Smooth muscle cell (in vitro differentiated cells): Measurements from ENCODE around the gene KCNK4. TPM values are rescaled to one million over a fixed set of nuclear protein-coding genes. Genes with fewer than 3 reads are reported as not detected.

Experiments
- DNase-seq: peaks from one replicate; lab custom pipeline; 2025; ENCODE audit not compliant: unreplicated experiment; lab: John Stamatoyannopoulos, UW
- H2AFZ ChIP-seq: fragments of 200-600 bp; sonication (generic); 2 replicates; pipeline ENCODE4 v1.6.0; 2016; ENCODE audit warnings: antibody characterized with exemption, low read depth, mild to moderate bottlenecking
- H3F3A ChIP-seq: fragments of 200-600 bp; sonication (generic); 2 replicates; pipeline ENCODE4 v1.6.0; 2017; ENCODE audit warnings: antibody characterized with exemption, low read depth
- H3K27ac ChIP-seq: fragments of 200-600 bp; sonication (generic); 2 replicates; pipeline ENCODE4 v1.5.1; 2016; ENCODE audit warnings: low read depth, mild to moderate bottlenecking
- H3K27me3 ChIP-seq: fragments of 200-600 bp; sonication (generic); 2 replicates; pipeline ENCODE4 v1.6.1; 2016; ENCODE audit warnings: low read depth, mild to moderate bottlenecking
- H3K36me3 ChIP-seq: fragments of 200-600 bp; sonication (generic); 2 replicates; pipeline ENCODE4 v1.5.1; 2016; ENCODE audit warnings: low read depth
- H3K4me1 ChIP-seq: fragments of 200-600 bp; sonication (generic); 2 replicates; pipeline ENCODE4 v1.5.1; 2016; ENCODE audit warnings: low read depth
- H3K4me2 ChIP-seq: fragments of 200-600 bp; sonication (generic); 2 replicates; pipeline ENCODE4 v1.6.0; 2016; ENCODE audit warnings: mild to moderate bottlenecking
- H3K4me3 ChIP-seq: fragments of 200-600 bp; sonication (generic); 2 replicates; pipeline ENCODE4 v1.5.1; 2016; ENCODE audit warnings: mild to moderate bottlenecking
- H3K79me2 ChIP-seq: fragments of 200-600 bp; sonication (generic); 2 replicates; pipeline ENCODE4 v1.6.0; 2016; ENCODE audit warnings: low read depth, mild to moderate bottlenecking
- H3K9ac ChIP-seq: fragments of 200-600 bp; sonication (generic); 2 replicates; pipeline ENCODE4 v1.6.0; 2016; ENCODE audit warnings: low read depth
- H3K9me3 ChIP-seq: fragments of 200-600 bp; sonication (generic); replicated peaks from 2 replicates; pipeline ENCODE4 v1.5.1; 2016; ENCODE audit warnings: low read depth
- H4K20me1 ChIP-seq: fragments of 200-600 bp; sonication (generic); 2 replicates; pipeline ENCODE4 v1.6.0; 2016; ENCODE audit warnings: low read depth
- WGBS: methylation state at CpG from one replicate; pipeline ENCODE4 v1.1.7; 2016; ENCODE audit warnings: low lambda C conversion rate; 5-methylcytosine and 5-hydroxymethylcytosine counted together
- polyA plus RNA-seq: library from polyadenylated mRNA; unstranded; fragments of >200 nt; fragmentation: Nextera tagmentation; extraction: Ambion mirVana; gene quantifications from 2 replicates; pipeline ENCODE4 v1.2.1, GENCODE V29; 2016
- total RNA-seq: library from RNA; depleted of rRNA; stranded (reverse); fragments of >200 nt; gene quantifications from 2 replicates; pipeline ENCODE4 v1.2.3, GENCODE V29; 2014
- TF ChIP-seq, protein P1 (sequence below): fragments of 200-600 bp; sonication (generic); IDR thresholded peaks from 2 replicates; pipeline ENCODE4 v1.5.1; 2017; ENCODE audit warnings: borderline replicate concordance, mild to moderate bottlenecking, antibody characterized with exemption; ENCODE audit not compliant: insufficient read depth, poor library complexity, severe bottlenecking

The KCNK4 gene
- total and polyA plus RNA-seq, 2 experiments from 2014 or later, result not detected

DNA sequence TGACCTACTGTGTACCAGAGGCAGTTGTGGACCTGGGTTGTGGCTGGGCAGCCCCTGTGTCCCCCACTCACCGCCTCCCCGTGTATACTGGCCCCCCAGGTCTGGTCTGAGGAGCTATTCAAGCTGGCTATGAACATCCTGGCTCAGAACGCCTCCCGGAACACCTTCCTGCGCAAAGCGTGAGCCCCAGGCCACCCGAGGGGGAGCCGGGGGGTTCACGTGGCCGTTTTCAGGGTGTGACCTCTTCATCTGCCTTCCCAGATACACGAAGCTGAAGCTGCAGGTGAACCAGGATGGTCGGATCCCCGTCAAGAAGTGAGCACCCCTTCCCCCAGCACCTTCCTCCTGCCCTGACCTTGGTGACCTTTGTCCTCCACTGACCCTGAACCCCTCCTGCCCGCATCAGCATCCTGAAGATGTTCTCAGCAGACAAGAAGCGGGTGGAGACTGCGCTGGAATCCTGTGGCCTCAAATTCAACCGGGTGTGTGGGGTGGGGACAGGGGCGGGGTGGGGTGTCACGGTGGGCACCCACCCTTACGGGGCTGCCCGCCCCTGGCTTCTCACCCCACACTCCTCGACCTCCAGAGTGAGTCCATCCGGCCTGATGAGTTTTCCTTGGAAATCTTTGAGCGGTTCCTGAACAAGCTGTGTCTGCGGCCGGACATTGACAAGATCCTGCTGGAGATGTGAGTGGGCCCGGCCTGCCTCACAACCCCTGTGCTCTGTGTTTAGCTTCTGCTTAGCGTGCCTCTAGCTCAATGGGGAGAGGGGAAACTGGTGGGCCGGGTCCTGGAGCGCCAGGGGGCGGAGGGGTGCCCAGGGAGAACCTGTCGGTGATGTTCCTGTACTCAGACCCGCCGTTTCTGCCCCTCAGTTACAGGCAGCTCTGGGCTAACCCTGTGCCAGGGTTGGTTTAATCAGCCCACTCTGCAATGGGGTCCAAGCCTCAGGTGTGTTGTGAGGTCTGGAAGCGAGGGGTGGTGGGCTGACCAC is 35.7 kb upstream of the KCNK4 start:
- peaks cover 4% of the 10 kb centered on the region for H3K4me1 ChIP-seq
- H3K79me2 ChIP-seq, result peaks cover 8% of the 10 kb centered on the region
- H3K9me3 ChIP-seq, result no peaks in the 10 kb centered on the region
- H3K27ac ChIP-seq, result no peak overlapping the region
- H4K20me1 ChIP-seq, result peaks cover 30% of the 10 kb centered on the region
- H3K4me2 ChIP-seq, result no peak overlapping the region
- DNase-seq, result no peak
- H3K9ac ChIP-seq, result no peak overlapping the region
- WGBS, result 97% methylated on average over 30 of the region's 35 CpGs
- TF ChIP-seq, protein P1, sequence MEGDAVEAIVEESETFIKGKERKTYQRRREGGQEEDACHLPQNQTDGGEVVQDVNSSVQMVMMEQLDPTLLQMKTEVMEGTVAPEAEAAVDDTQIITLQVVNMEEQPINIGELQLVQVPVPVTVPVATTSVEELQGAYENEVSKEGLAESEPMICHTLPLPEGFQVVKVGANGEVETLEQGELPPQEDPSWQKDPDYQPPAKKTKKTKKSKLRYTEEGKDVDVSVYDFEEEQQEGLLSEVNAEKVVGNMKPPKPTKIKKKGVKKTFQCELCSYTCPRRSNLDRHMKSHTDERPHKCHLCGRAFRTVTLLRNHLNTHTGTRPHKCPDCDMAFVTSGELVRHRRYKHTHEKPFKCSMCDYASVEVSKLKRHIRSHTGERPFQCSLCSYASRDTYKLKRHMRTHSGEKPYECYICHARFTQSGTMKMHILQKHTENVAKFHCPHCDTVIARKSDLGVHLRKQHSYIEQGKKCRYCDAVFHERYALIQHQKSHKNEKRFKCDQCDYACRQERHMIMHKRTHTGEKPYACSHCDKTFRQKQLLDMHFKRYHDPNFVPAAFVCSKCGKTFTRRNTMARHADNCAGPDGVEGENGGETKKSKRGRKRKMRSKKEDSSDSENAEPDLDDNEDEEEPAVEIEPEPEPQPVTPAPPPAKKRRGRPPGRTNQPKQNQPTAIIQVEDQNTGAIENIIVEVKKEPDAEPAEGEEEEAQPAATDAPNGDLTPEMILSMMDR, result no peak
- no peak overlapping the region for H2AFZ ChIP-seq
- H3K36me3 ChIP-seq, result no peaks in the 10 kb centered on the region
- H3K27me3 ChIP-seq, result no peaks in the 10 kb centered on the region
- H3F3A ChIP-seq, result no peaks in the 10 kb centered on the region
- H3K4me3 ChIP-seq, result no peak overlapping the region

- H2AFZ ChIP-seq, result no peak overlapping the region
- TF ChIP-seq, protein P1, result no peak
- peaks cover 8% of the 10 kb centered on the region for H3K79me2 ChIP-seq
- DNase-seq, result no peak
- no peaks in the 10 kb centered on the region for H3K27me3 ChIP-seq
- H3K4me3 ChIP-seq, result no peak overlapping the region
- no peaks in the 10 kb centered on the region for H3K9me3 ChIP-seq
- H3K4me2 ChIP-seq, result no peak overlapping the region
- no peaks in the 10 kb centered on the region for H3K36me3 ChIP-seq
- H3K9ac ChIP-seq, result no peak overlapping the region
- 96% methylated on average over 15 of the region's 15 CpGs for WGBS
- no peaks in the 10 kb centered on the region for H3F3A ChIP-seq
- no peak overlapping the region for H3K27ac ChIP-seq
- H3K4me1 ChIP-seq, result no peaks in the 10 kb centered on the region
- peaks cover 30% of the 10 kb centered on the region for H4K20me1 ChIP-seq
These were observed 34.8 kb upstream of the KCNK4 start for GRCh38 chr11:64256300-64256699.

- DNase-seq, result no peak
- Histone ChIP-seq H3F3A (no peaks in the 10 kb centered on the region), H3K27ac (no peak overlapping the region), H4K20me1 (peaks cover 20% of the 10 kb centered on the region), H3K9me3 (no peaks in the 10 kb centered on the region), H3K4me3 (no peak overlapping the region), H3K9ac (no peak overlapping the region), H3K79me2 (no peaks in the 10 kb centered on the region), H3K4me1 (no peaks in the 10 kb centered on the region), H3K36me3 (no peaks in the 10 kb centered on the region), H3K4me2 (no peak overlapping the region), H3K27me3 (no peaks in the 10 kb centered on the region), H2AFZ (no peak overlapping the region)
- TF ChIP-seq, protein P1, result no peak
- 92% methylated on average over 21 of the region's 24 CpGs for WGBS
These were observed 32.7 kb upstream of the KCNK4 start for GRCh38 chr11:64258356-64258755.
